MV-4-11 (cell line): ENCODE results near the gene DPP10.
"Not testable (repeated sequence)": the region's sequence is repeated elsewhere in the genome, so short reads cannot be mapped to it uniquely, and the experiment has no call there.

Experiments
- DNase-seq: peaks from one replicate; lab custom pipeline; 2025; lab: John Stamatoyannopoulos, UW

The DPP10 gene

GRCh38 chr2:115427436-115427835 lies 985.0 kb downstream of the DPP10 start:
- no peak for DNase-seq

- DNase-seq: not testable (repeated sequence)
Measured at GRCh38 chr2:115440746-115441145, 998.3 kb downstream of the DPP10 start.

GRCh38 chr2:115443539-115444185 lies 1001.2 kb downstream of the DPP10 start:
- DNase-seq: no peak

GRCh38 chr2:115460008-115460407 lies 1017.6 kb downstream of the DPP10 start:
- no peak for DNase-seq

GRCh38 chr2:115480741-115481140 lies 1038.3 kb downstream of the DPP10 start:
- no peak for DNase-seq

GRCh38 chr2:115481842-115482241 lies 1039.4 kb downstream of the DPP10 start:
- no peak for DNase-seq

GRCh38 chr2:115483666-115484065 lies 1041.2 kb downstream of the DPP10 start:
- no peak for DNase-seq

GRCh38 chr2:115484486-115484885 lies 1042.0 kb downstream of the DPP10 start:
- no peak for DNase-seq

GRCh38 chr2:115484983-115485382 lies 1042.5 kb downstream of the DPP10 start:
- no peak for DNase-seq

- no peak for DNase-seq
Measured at GRCh38 chr2:115491186-115491793, 1048.8 kb downstream of the DPP10 start.

- DNase-seq: no peak
Measured at GRCh38 chr2:115505331-115505730, 1062.9 kb downstream of the DPP10 start.

- DNase-seq: no peak
Measured at GRCh38 chr2:115520727-115521126, 1078.3 kb downstream of the DPP10 start.

- no peak for DNase-seq
Measured at GRCh38 chr2:115524452-115524851, 1082.0 kb downstream of the DPP10 start.

GRCh38 chr2:115529627-115530026 lies 1087.2 kb downstream of the DPP10 start:
- no peak for DNase-seq

- DNase-seq: no peak
Measured at GRCh38 chr2:115533081-115533480, 1090.6 kb downstream of the DPP10 start.

GRCh38 chr2:115541814-115542213 lies 1099.4 kb downstream of the DPP10 start:
- DNase-seq: no peak

GRCh38 chr2:115542331-115542730 lies 1099.9 kb downstream of the DPP10 start:
- no peak for DNase-seq

GRCh38 chr2:115543024-115543423 lies 1100.6 kb downstream of the DPP10 start:
- DNase-seq: no peak

- DNase-seq: no peak
Measured at GRCh38 chr2:115543461-115543860, 1101.0 kb downstream of the DPP10 start.

GRCh38 chr2:115549611-115550130 lies 1107.2 kb downstream of the DPP10 start:
- DNase-seq: no peak

- DNase-seq: no peak
Measured at GRCh38 chr2:115552726-115553125, 1110.3 kb downstream of the DPP10 start.

- no peak for DNase-seq
Measured at GRCh38 chr2:115554153-115554552, 1111.7 kb downstream of the DPP10 start.

- DNase-seq: no peak
Measured at GRCh38 chr2:115558725-115559124, 1116.3 kb downstream of the DPP10 start.

GRCh38 chr2:115560666-115561065 lies 1118.2 kb downstream of the DPP10 start:
- DNase-seq: no peak
